AG04450 (cell line): ENCODE measurements around the gene KLF2. TPM values are rescaled to one million over a fixed set of nuclear protein-coding genes. Genes with fewer than 3 reads are reported as not detected.

Source experiments
- CTCF ChIA-PET: fragments of 300-600, 350-600 bp; formaldehyde crosslinking; extraction: SDS; loops from one replicate; lab custom pipeline; 2022; ENCODE audit warnings: antibody characterized with exemption, inconsistent platforms; lab: Charles Lee
- POLR2A ChIA-PET: fragments of 350-600 bp; formaldehyde crosslinking; extraction: SDS; loops from one replicate; lab custom pipeline; 2021; ENCODE audit warnings: antibody characterized with exemption, inconsistent platforms; lab: Yijun Ruan, JAX
- DNase-seq: peaks from one replicate; pipeline ENCODE4 v3.0.0-alpha.2; 2011; ENCODE audit warnings: low read depth, low spot score
- H3K27ac ChIP-seq: one replicate; pipeline ENCODE4 v1.5.1; 2012; ENCODE audit warnings: low read depth, low read length, control low read depth
- H3K27me3 ChIP-seq: one replicate; pipeline ENCODE4 v1.6.0; 2012; ENCODE audit warnings: low read length; ENCODE audit not compliant: control insufficient read depth, insufficient read depth
- H3K4me3 ChIP-seq: 2 replicates; pipeline ENCODE4 v1.5.1; 2011; ENCODE audit warnings: mild to moderate bottlenecking, low read depth, low read length, control low read depth
- H3K9me3 ChIP-seq: 2 replicates; pipeline ENCODE4 v1.5.1; 2012; ENCODE audit warnings: low read length; ENCODE audit not compliant: control insufficient read depth, insufficient read depth
- CTCF ChIP-seq: IDR thresholded peaks from 2 replicates; pipeline ENCODE4 v1.5.1; 2011; ENCODE audit warnings: low read depth, low read length, control low read depth, inconsistent platforms
- polyA plus RNA-seq: library from polyadenylated mRNA; depleted of rRNA; stranded (reverse); fragments of >200 nt; gene quantifications from 2 replicates; pipeline ENCODE4 v1.2.3, GENCODE V29; 2011; rRNA removed

The KLF2 gene
- polyA plus RNA-seq, 1 experiment, result 0.60 TPM

GRCh38 chr19:16376649-16377048, 52.0 kb downstream of the KLF2 start:
- Histone ChIP-seq H3K9me3 (no peaks in the 10 kb centered on the region; the same call in none of the 2 replicates), H3K4me3 (no peak overlapping the region), H3K27me3 (no peaks in the 10 kb centered on the region), H3K27ac (no peak overlapping the region)
- no peak for DNase-seq
- TF ChIP-seq CTCF, result peak; percentile 39
- ChIA-PET CTCF (interaction anchor here (0.7 to 2.6 kb wide), 4 partner anchors 10 to 122 kb away, joined by 3 to 9 read pairs (median 4); no protein-coding TSS in a partner anchor), POLR2A (no interaction called here)

GRCh38 chr19:16377521-16377920, 52.9 kb downstream of the KLF2 start:
- Histone ChIP-seq H3K4me3 (no peak overlapping the region), H3K9me3 (no peaks in the 10 kb centered on the region; the same call in none of the 2 replicates), H3K27me3 (no peaks in the 10 kb centered on the region), H3K27ac (no peak overlapping the region)
- ChIA-PET POLR2A (no interaction called here), CTCF (interaction anchor here (0.7 to 2.6 kb wide), 5 partner anchors 9 to 131 kb away, joined by 3 to 9 read pairs (median 3); no protein-coding TSS in a partner anchor)
- no peak for DNase-seq
- TF ChIP-seq CTCF, result no peak

Other genes starting within 250 kb of the KLF2 start
- gene TPM4, start 248.3 kb upstream of the KLF2 start, polyA plus RNA-seq, result 1,635 and 2,058 TPM in 2 replicates
- 107 and 109 TPM in 2 replicates for gene RAB8A, start 212.9 kb upstream of the KLF2 start, polyA plus RNA-seq
- not detected in 2 replicates for gene HSH2D, start 181.1 kb upstream of the KLF2 start, polyA plus RNA-seq
- gene CIB3, start 151.3 kb upstream of the KLF2 start, polyA plus RNA-seq, result not detected in 2 replicates
- gene FAM32A, start 139.4 kb upstream of the KLF2 start, polyA plus RNA-seq, result 164 and 177 TPM in 2 replicates
- 42.5 and 54.3 TPM in 2 replicates for gene AP1M1, start 126.9 kb upstream of the KLF2 start, polyA plus RNA-seq
- gene EPS15L1, start 147.1 kb downstream of the KLF2 start, polyA plus RNA-seq, result 14.4 and 14.7 TPM in 2 replicates
- not detected in 2 replicates for gene CALR3, start 171.3 kb downstream of the KLF2 start, polyA plus RNA-seq
- gene C19orf44, start 171.6 kb downstream of the KLF2 start, polyA plus RNA-seq, result 1.8 and 2.3 TPM in 2 replicates
- 3.4 and 3.8 TPM in 2 replicates for gene CHERP, start 217.6 kb downstream of the KLF2 start, polyA plus RNA-seq
- 35.7 TPM in 2 replicates for gene SLC35E1, start 247.6 kb downstream of the KLF2 start, polyA plus RNA-seq